HepG2 (cell line): ENCODE results near the gene TMEM219. TPM values are rescaled to one million over a fixed set of nuclear protein-coding genes. Genes with fewer than 3 reads are reported as not detected.

Experiments
- ATAC-seq: fragments of 200-7000 bp; cut with Tn5 transposase; 3 replicates; pipeline ENCODE4 v1.9.1; 2020; ENCODE audit warnings: mild to moderate bottlenecking, moderate library complexity
- BruUV-seq: library from RNA; stranded (reverse); fragments of 400-500 nt; replicated peaks from 2 replicates; lab custom pipeline; 2021; lab: Mats Ljungman, UMichigan
- CTCF ChIA-PET: fragments of 300-600 bp; formaldehyde crosslinking; extraction: SDS; loops from one replicate; lab custom pipeline; 2021; ENCODE audit warnings: low total read pairs, inconsistent platforms, low intra/inter-chr PET ratio; lab: Yijun Ruan, JAX
- POLR2A ChIA-PET: fragments of 350-600 bp; sonication (Branson Sonifier 250); formaldehyde crosslinking; loops from one replicate; lab custom pipeline; 2020; ENCODE audit warnings: antibody characterized with exemption, inconsistent platforms; lab: Yijun Ruan, JAX
- DNase-seq: peaks from one replicate; pipeline ENCODE4 v3.0.0-alpha.2; 2015; ENCODE audit warnings: low spot score
- FAIRE-seq: peaks from 3 replicates; lab custom pipeline; 2011; peaks lifted over from hg19 to GRCh38; lab: Jason Lieb, UNC
- H2AFZ ChIP-seq: one replicate; pipeline ENCODE4 v1.6.1; 2011; ENCODE audit warnings: low read length, inconsistent platforms
- H3K27ac ChIP-seq: fragments of 300-600 bp; 3 replicates; pipeline ENCODE4 v1.8.0; 2011; ENCODE audit warnings: mixed run types, mild to moderate bottlenecking, mixed read lengths, low read length, inconsistent platforms; ENCODE audit not compliant: insufficient read depth; ENCODE audit errors: extremely low read length
- H3K27me3 ChIP-seq, 2 experiments: fragments of 200-600 bp in 1 of 2; 2 replicates in 1 of 2; 3 replicates in 1 of 2; pipeline versions ENCODE4 v1.6.0 to v1.8.0; 2011; ENCODE audit warnings: low read length in 2 of 2, mild to moderate bottlenecking in 2 of 2, moderate library complexity in 2 of 2, inconsistent platforms in 1 of 2; ENCODE audit not compliant: insufficient read depth in 2 of 2, control insufficient read depth in 1 of 2
- H3K36me3 ChIP-seq, 2 experiments: fragments of 200-600 bp in 1 of 2; replicated peaks in 1 of 2; 2 replicates in 1 of 2; 3 replicates in 1 of 2; pipeline versions ENCODE4 v1.5.1 to v1.8.0; 2011; ENCODE audit warnings: low read length in 2 of 2, inconsistent platforms in 1 of 2; ENCODE audit not compliant: insufficient read depth in 2 of 2, control insufficient read depth in 1 of 2
- H3K4me1 ChIP-seq: 2 replicates; pipeline ENCODE4 v1.5.1; 2012; ENCODE audit warnings: low read length, inconsistent platforms; ENCODE audit not compliant: insufficient read depth
- H3K4me2 ChIP-seq: 2 replicates; pipeline ENCODE4 v1.6.0; 2011; ENCODE audit warnings: low read depth, low read length, inconsistent platforms
- H3K4me3 ChIP-seq, 3 experiments: fragments of 200-600 bp in 1 of 3; sonication (generic), shearing (Covaris generic) in 1 of 3; replicated peaks in 1 of 3; 2 replicates each; pipeline ENCODE4 v1.5.1; 2011 to 2016; ENCODE audit warnings: low read length in 3 of 3, inconsistent platforms in 2 of 3, low read depth in 2 of 3, mild to moderate bottlenecking in 2 of 3, control low read depth in 1 of 3, mixed read lengths in 1 of 3; ENCODE audit not compliant: insufficient read depth in 1 of 3
- H3K79me2 ChIP-seq: one replicate; pipeline ENCODE4 v1.6.1; 2011; ENCODE audit warnings: low read length, inconsistent platforms; ENCODE audit not compliant: insufficient read depth
- H3K9ac ChIP-seq: 2 replicates; pipeline ENCODE4 v1.6.0; 2011; ENCODE audit warnings: mild to moderate bottlenecking, low read depth, low read length, inconsistent platforms; ENCODE audit not compliant: insufficient read depth
- H3K9me3 ChIP-seq: 2 replicates; pipeline ENCODE4 v1.5.1; 2012; ENCODE audit warnings: mild to moderate bottlenecking, low read length
- H4K20me1 ChIP-seq: 2 replicates; pipeline ENCODE4 v1.6.0; 2011; ENCODE audit warnings: inconsistent platforms, mild to moderate bottlenecking, low read length, moderate library complexity; ENCODE audit not compliant: insufficient read depth
- BCL6 ChIP-seq: IDR thresholded peaks from 2 replicates; pipeline ENCODE4 v1.6.1; 2016; ENCODE audit warnings: missing genetic modification reagents, missing compliant biosample characterization
- EZH2 ChIP-seq: conservative IDR thresholded peaks from 2 replicates; pipeline ENCODE4 v1.6.1; 2012; ENCODE audit warnings: mild to moderate bottlenecking, low read depth, low read length, moderate library complexity
- HMGA1 ChIP-seq: sonication (generic); formaldehyde crosslinking; conservative IDR thresholded peaks from 2 replicates; pipeline ENCODE4 v1.4.0; 2020; ENCODE audit warnings: missing genetic modification reagents
- HOXA9 ChIP-seq: sonication (generic); formaldehyde crosslinking; IDR thresholded peaks from 2 replicates; pipeline ENCODE4 v1.8.1; 2022; ENCODE audit warnings: missing genetic modification reagents, mild to moderate bottlenecking, moderate library complexity, borderline replicate concordance
- MED1 ChIP-seq: sonication (generic); formaldehyde crosslinking; IDR thresholded peaks from 2 replicates; pipeline ENCODE4 v1.4.0; 2020; ENCODE audit warnings: missing genetic modification reagents
- NFE2L1 ChIP-seq: sonication (generic); formaldehyde crosslinking; IDR thresholded peaks from 2 replicates; pipeline ENCODE4 v1.4.0; 2020; ENCODE audit warnings: missing genetic modification reagents, mild to moderate bottlenecking, borderline replicate concordance
- NPAS2 ChIP-seq: sonication (generic); formaldehyde crosslinking; IDR thresholded peaks from 2 replicates; pipeline ENCODE4 v1.8.0; 2022; ENCODE audit warnings: mild to moderate bottlenecking, missing genetic modification reagents, borderline replicate concordance
- PHF21A ChIP-seq: sonication (generic); formaldehyde crosslinking; IDR thresholded peaks from 2 replicates; pipeline ENCODE4 v1.5.0; 2020; ENCODE audit warnings: mild to moderate bottlenecking, missing genetic modification reagents
- POGK ChIP-seq: sonication (generic); formaldehyde crosslinking; conservative IDR thresholded peaks from 2 replicates; pipeline ENCODE4 v1.8.0; 2022; ENCODE audit warnings: mild to moderate bottlenecking, moderate library complexity, missing genetic modification reagents
- ZNF18 ChIP-seq: sonication (generic); formaldehyde crosslinking; IDR thresholded peaks from 2 replicates; pipeline ENCODE4 v1.8.0; 2022; ENCODE audit warnings: mild to moderate bottlenecking, missing genetic modification reagents; ENCODE audit not compliant: insufficient replicate concordance
- ZNF484 ChIP-seq: sonication (generic); formaldehyde crosslinking; IDR thresholded peaks from 2 replicates; pipeline ENCODE4 v1.5.1; 2020; ENCODE audit warnings: mild to moderate bottlenecking, low read depth, missing genetic modification reagents, borderline replicate concordance
- ZNF556 ChIP-seq: sonication (generic); formaldehyde crosslinking; IDR thresholded peaks from 2 replicates; pipeline ENCODE4 v1.4.0; 2020; ENCODE audit warnings: mild to moderate bottlenecking, missing genetic modification reagents, borderline replicate concordance
- ZNF710 ChIP-seq: sonication (generic); formaldehyde crosslinking; IDR thresholded peaks from 2 replicates; pipeline ENCODE4 v1.5.0; 2020; ENCODE audit warnings: mild to moderate bottlenecking, missing genetic modification reagents, borderline replicate concordance
- ZNF766 ChIP-seq: sonication (generic); formaldehyde crosslinking; IDR thresholded peaks from 2 replicates; pipeline ENCODE4 v1.5.0; 2020; ENCODE audit warnings: missing genetic modification reagents, borderline replicate concordance
- ZNF850 ChIP-seq: sonication (generic); formaldehyde crosslinking; conservative IDR thresholded peaks from 2 replicates; pipeline ENCODE4 v1.9.0; 2021; ENCODE audit warnings: mild to moderate bottlenecking, missing genetic modification reagents
- WGBS: methylation state at CpG from one replicate; pipeline ENCODE4 v1.1.6; 2017; ENCODE audit warnings: low lambda C conversion rate; 5-methylcytosine and 5-hydroxymethylcytosine counted together
- in situ Hi-C: cut with HindIII; loops from 2 replicates; pipeline ENCODE4 v1.10.0; 2017; ENCODE audit warnings: low pct_unique_long_range_greater_than_20kb; ENCODE audit not compliant: extremely low pct_ligation_motif_present
- intact Hi-C: fragments of 100-400 bp; cut with micrococcal nuclease; formaldehyde crosslinking; loops from one replicate; pipeline ENCODE4 v1.10.0; 2022; ENCODE audit not compliant: unreplicated experiment
- polyA plus RNA-seq, 8 experiments: library from polyadenylated mRNA; depleted of rRNA in 3 of 8; stranded (reverse) in 7 of 8; unstranded in 1 of 8; fragments of >200 nt; fragmentation: Illumina TruSeq in 4 of 8; extraction: Trizol in 4 of 8; gene quantifications; 2 replicates each; pipeline versions ENCODE4 v1.2.1 to v1.2.3, GENCODE V29; 2011 to 2016; ENCODE audit warnings: low read depth in 4 of 8, missing spikeins in 1 of 8, mixed read lengths in 1 of 8; ENCODE audit not compliant: insufficient read depth in 1 of 8
- total RNA-seq, 5 experiments: library from RNA; depleted of rRNA; stranded (reverse); fragments of >200 nt; fragmentation: Illumina TruSeq; extraction: Trizol; gene quantifications; 2 replicates each; pipeline ENCODE4 v1.2.3, GENCODE V29; 2016; ENCODE audit warnings: low read depth in 1 of 5

TMEM219 gene
- total and polyA plus RNA-seq, 2 of the 13 experiments (the other 11 are each of a cell fraction or from before 2014, with no cell fraction given): 105 to 115 TPM

GRCh38 chr16:29978081-29978480 is 16.2 kb downstream of the TMEM219 start:
- DNase-seq (no peak), FAIRE-seq (no peak), ATAC-seq (no peak)
- Histone ChIP-seq H3K4me3 (no peak overlapping the region), H3K4me1 (peaks cover 27% of the 10 kb centered on the region), H3K9me3 (no peaks in the 10 kb centered on the region), H4K20me1 (peaks cover 23% of the 10 kb centered on the region), H3K79me2 (peaks cover 38% of the 10 kb centered on the region), H3K9ac (no peak overlapping the region), H3K27ac (no peak overlapping the region), H3K4me2 (no peak overlapping the region), H2AFZ (no peak overlapping the region)
- intact Hi-C loops: no loop called here
- BruUV-seq: no TSS peak
- WGBS: 94% methylated on average over 9 of the region's 9 CpGs
- ChIA-PET POLR2A (interaction anchor here (0.6 to 1.5 kb wide), 2 partner anchors 87 to 152 kb away, joined by 3 read pairs; partner anchors contain the start of gene ALDOA), CTCF (no interaction called here)
- in situ Hi-C loops: no loop called here
- TF ChIP-seq ZNF766 (CRISPR knock-in tag) (no peak), HMGA1 (CRISPR knock-in tag) (no peak), MED1 (CRISPR knock-in tag) (no peak), EZH2 (no peak), ZNF556 (CRISPR knock-in tag) (no peak), BCL6 (CRISPR knock-in tag) (no peak), ZNF710 (CRISPR knock-in tag) (no peak), HOXA9 (no peak), PHF21A (CRISPR knock-in tag) (no peak), NFE2L1 (CRISPR knock-in tag) (no peak), POGK (no peak), NPAS2 (CRISPR knock-in tag) (no peak), ZNF850 (no peak), ZNF484 (CRISPR knock-in tag) (no peak), ZNF18 (CRISPR knock-in tag) (no peak)
- TF ChIP-seq, all 625 proteins: peak for 0
- peaks cover 42 to 65% of the 10 kb centered on the region in 2 experiments for H3K36me3 ChIP-seq
- H3K27me3 ChIP-seq: no peaks in the 10 kb centered on the region; a peak in 1 of 5 replicates
